NCI-H2196 (cell line): ENCODE results near the gene NCKIPSD.
A peak's percentile ranks its signal among the peaks of the same experiment; 100 is the strongest.
"Not testable (repeated sequence)": the region's sequence is repeated elsewhere in the genome, so short reads cannot be mapped to it uniquely, and the experiment has no call there.

ENCODE experiments used
- DNase-seq: peaks from one replicate; lab custom pipeline; 2025; ENCODE audit not compliant: unreplicated experiment; lab: John Stamatoyannopoulos, UW

Gene NCKIPSD

DNA sequence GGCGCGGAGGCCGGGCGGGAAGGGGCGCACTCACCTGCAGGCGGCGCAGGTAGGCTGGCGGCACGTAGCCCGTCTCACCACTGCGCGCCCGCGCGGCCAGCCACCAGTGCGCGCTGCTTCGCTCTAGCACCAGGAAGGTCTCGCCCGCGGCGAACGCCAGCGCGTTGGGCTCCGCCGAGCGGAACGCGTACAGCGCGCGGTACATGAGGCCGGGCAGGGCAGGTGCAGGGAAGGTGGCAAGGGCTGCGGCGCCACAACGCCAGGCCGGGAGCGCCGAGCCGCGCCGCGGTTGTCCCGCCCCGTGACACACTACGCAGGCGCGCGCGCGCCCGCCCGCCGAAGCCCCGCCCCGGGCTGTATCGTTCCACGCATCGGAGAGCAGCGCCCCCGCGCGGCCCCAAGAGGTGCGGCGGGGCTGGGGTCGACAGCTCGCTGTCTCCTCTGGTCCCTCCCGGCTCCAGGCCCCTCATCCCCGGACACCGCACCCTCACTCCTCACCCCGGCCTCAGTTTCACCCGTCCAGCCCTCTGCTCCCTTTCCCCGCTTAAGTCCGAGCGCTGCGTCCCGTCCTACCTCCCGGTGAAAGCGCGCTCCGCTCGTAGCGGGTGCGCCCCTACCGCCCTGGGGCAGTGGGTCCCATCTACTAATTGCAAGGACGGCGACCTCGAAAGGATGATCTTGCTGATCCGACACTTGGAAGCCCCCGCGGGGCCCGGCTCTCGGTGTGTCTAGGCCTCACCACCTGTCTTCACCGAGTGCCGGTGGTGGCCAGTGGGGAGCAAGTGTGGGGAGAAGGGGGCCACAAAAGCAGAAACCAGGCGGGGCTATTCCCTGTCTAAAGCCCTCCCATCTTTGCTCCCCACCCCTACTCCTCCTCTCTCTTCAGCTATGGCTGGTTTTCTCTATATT is at the start of gene NCKIPSD:
Gene NCKIPSD (minus strand): TSS at position 313 of the 909 bp plus-strand sequence. CDS start 108 bp downstream, at position 205.
- DNase-seq: peak; percentile 77

GRCh38 chr3:48735075-48735767 is 49.5 kb upstream of the NCKIPSD start:
- not testable (repeated sequence) for DNase-seq

- DNase-seq: not testable (repeated sequence)
These were observed 48.8 kb upstream of the NCKIPSD start for GRCh38 chr3:48734541-48734940.

GRCh38 chr3:48733752-48734518 is 48.2 kb upstream of the NCKIPSD start:
- not testable (repeated sequence) for DNase-seq

- no peak for DNase-seq
These were observed 41.8 kb upstream of the NCKIPSD start for GRCh38 chr3:48727511-48727910.

- DNase-seq: not testable (repeated sequence)
These were observed 39.6 kb upstream of the NCKIPSD start for GRCh38 chr3:48725185-48725855.

- DNase-seq: no peak
These were observed 38.0 kb upstream of the NCKIPSD start for GRCh38 chr3:48723725-48724124.

DNA sequence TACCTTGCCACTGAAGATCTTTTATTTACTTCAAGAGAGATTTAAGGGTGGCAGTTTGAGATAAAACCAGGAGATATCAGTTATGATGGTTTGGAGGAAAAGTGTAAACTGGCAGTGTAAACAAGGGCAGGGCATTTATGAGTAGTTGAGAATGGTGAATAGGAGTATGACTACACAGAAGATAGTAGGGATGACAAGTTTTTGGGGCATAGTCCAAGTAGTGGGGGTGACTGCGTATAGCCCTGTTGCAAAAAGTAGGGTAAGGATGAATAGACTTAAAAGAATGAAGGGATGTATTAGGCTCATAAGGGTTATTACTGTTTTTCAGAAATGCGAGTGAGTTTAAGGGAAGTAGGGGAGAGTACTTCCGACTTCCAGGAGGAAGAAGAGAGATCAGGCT is 37.6 kb upstream of the NCKIPSD start:
- DNase-seq: not testable (repeated sequence)

DNA sequence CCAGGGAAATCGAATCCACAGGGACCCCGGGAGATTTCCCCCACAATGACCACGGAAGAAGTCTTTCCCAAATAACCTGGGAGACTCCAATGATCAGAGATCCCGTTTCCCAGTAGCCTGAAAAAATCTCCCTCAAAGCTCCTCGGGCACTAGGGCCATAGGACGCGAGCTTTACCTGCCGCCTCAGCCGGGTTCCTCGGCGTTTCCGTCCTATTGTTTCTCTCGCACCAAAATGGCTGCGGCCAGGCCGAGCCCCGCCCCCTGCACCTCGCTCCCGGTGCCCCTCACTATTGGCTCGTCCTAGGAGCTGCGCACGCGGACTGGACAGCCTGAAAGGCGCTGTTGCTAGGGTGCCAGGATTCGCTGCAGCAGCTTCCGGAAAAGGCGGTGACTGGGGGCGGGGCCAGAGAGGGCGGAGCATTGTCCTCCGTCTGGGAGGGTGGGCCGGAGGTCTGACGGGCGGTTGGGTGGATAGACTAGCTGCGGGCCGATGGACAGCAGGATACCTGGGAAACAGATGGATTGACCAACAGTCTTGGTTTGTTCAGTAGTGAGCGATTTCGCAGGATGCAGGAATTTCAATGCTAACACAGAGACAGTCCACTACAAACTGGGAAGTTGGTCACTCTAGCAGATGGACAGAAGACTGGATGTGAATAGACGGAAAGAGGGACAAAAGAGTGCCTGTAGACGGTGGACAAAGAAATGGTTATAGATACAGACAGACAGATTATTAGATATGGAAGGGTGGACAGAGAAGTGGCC is 31.4 kb upstream of the NCKIPSD start, which contains the start of gene IP6K2:
Gene IP6K2 (minus strand): TSS at position 240 of the 765 bp plus-strand sequence. CDS start 21,930 bp downstream, outside the sequence.
- DNase-seq: peak; percentile 87

- DNase-seq: peak; percentile 20
These were observed 30.8 kb upstream of the NCKIPSD start for GRCh38 chr3:48716508-48716981.

- no peak for DNase-seq
These were observed 29.6 kb upstream of the NCKIPSD start for GRCh38 chr3:48715174-48715800.

DNA sequence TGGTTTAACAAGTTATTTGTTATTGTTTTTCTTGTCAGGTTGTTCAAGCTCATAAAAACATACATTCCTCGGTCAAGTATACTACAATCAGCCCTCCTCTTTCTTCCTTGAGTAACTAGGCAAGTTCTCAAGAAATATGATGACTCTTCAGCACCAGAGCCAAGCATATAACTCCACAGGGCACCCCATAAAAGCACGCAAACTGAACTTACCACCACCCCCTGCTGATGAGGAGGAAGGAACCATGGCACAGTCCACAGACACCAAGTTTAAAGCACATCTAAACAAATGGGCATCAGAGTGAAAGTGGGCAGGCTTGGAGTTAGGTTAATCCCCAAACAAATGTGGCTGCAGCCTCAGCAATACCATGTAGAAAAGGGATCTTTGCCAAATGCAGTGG is 26.0 kb upstream of the NCKIPSD start:
- DNase-seq: no peak

DNA sequence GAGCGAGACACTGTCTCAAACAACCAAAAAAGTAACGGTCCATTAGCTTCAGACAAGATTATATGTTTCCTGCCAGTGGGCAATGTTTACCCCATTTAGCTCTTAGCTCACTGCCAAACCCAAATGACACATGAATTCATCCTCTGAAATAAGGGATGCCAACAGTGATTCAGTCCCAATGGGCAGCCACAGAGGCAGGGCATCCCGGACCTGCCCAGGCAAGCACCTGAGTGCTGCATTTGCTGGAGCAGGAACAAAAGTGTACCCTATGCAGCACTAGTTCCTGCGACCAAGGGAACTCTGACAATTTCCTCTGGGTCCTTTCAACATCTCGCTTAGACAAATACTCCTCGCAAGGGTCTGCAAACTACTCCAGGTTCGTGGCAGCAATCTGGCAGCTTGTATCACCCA is 23.3 kb upstream of the NCKIPSD start:
- no peak for DNase-seq

DNA sequence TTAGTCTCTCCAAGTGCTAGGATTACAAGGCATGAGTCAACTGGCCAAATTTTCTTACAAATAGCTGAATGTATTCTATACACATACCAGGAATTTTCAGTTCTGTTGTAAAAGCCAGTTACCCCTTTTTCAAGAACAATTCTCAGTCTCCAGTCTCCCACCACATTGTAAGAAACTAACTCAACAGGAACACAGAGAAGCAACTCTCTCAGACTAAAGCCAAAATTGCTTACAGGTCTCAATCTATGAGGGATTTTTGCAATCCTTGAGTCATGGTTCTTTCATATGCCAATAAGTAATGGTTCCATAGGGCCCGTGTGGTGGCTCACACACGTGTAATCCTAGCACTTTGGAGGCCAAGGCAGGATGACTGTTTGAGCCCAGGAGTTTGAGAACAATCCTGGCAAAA is 22.8 kb upstream of the NCKIPSD start:
- DNase-seq: no peak

- no peak for DNase-seq
These were observed 21.4 kb upstream of the NCKIPSD start for GRCh38 chr3:48707157-48707556.

DNA sequence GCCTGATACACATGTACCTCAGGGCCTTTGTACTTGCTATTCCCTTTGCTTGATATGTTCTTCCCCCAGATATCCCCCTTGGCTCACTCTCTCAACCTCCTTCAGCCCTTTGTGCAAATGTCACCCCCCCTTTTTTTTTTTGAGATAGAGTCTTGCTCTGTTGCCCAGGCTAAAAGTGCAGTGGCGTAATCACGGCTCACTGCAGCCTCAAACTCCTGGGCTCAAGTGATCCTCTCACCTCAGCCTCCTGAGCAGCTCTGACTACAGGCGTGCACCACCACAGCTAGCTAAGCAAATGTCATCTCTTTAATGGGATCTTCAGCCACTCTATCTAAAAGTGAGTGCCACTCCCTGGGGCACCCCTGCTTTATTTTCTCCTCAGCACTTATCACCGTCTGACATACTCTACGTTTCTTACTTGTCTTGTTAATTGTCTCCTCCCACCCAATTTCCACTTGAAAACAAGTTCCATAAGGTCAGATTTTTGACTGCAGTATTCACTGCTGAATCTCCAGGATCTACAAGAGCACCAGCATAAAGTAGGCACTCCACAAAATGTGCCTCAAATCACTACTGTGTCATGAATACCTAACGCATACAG is 16.7 kb upstream of the NCKIPSD start:
- no peak for DNase-seq

- DNase-seq: no peak
These were observed 15.2 kb upstream of the NCKIPSD start for GRCh38 chr3:48700731-48701405.

GRCh38 chr3:48698891-48699290 is 13.2 kb upstream of the NCKIPSD start:
- DNase-seq: no peak
